H1 (cell line): Measurements from ENCODE around the gene LTB. TPM values are rescaled to one million over a fixed set of nuclear protein-coding genes. Genes with fewer than 3 reads are reported as not detected.
A peak's percentile ranks its signal among the peaks of the same experiment; 100 is the strongest.

Source experiments
- CTCF ChIA-PET: fragments of 300-600 bp; sonication (Branson Sonifier 250); formaldehyde crosslinking; loops from one replicate; lab custom pipeline; 2021; ENCODE audit not compliant: partially characterized antibody; lab: Charles Lee
- POLR2A ChIA-PET: fragments of 300-600 bp; sonication (Branson Sonifier 250); formaldehyde crosslinking; loops from one replicate; lab custom pipeline; 2021; ENCODE audit warnings: inconsistent platforms; ENCODE audit not compliant: partially characterized antibody; lab: Charles Lee
- DNase-seq, 2 experiments: peaks; one replicate each; pipeline versions ENCODE4 v3.0.0 to v3.0.0-alpha.2; 2010 to 2022; ENCODE audit warnings: low spot score in 2 of 2, low read depth in 1 of 2, mixed read lengths in 1 of 2
- FAIRE-seq: peaks from 2 replicates; lab custom pipeline; 2011; peaks lifted over from hg19 to GRCh38; lab: Jason Lieb, UNC
- H2AFZ ChIP-seq: 2 replicates; pipeline ENCODE4 v1.8.1; 2012; ENCODE audit warnings: low read length, inconsistent platforms
- H2AK5ac ChIP-seq: 2 replicates; pipeline ENCODE4 v1.6.1; 2013; ENCODE audit warnings: low read depth, low read length
- H2BK120ac ChIP-seq: replicated peaks from 2 replicates; pipeline ENCODE3; 2013; ENCODE audit warnings: low read depth, low read length, inconsistent platforms
- H2BK12ac ChIP-seq: 2 replicates; pipeline ENCODE4 v1.6.1; 2013; ENCODE audit warnings: low read depth, low read length
- H2BK15ac ChIP-seq: 2 replicates; pipeline ENCODE4 v1.6.1; 2013; ENCODE audit warnings: low read length
- H2BK20ac ChIP-seq: 2 replicates; pipeline ENCODE4 v1.6.1; 2013; ENCODE audit warnings: low read length
- H2BK5ac ChIP-seq: 2 replicates; pipeline ENCODE4 v1.6.1; 2013; ENCODE audit warnings: low read depth, low read length
- H3K14ac ChIP-seq: 2 replicates; pipeline ENCODE4 v1.6.1; 2013; ENCODE audit warnings: inconsistent platforms; ENCODE audit not compliant: insufficient read length
- H3K18ac ChIP-seq: 2 replicates; pipeline ENCODE4 v1.6.1; 2013; ENCODE audit warnings: low read length; ENCODE audit errors: extremely low read depth
- H3K23ac ChIP-seq: 2 replicates; pipeline ENCODE4 v1.6.1; 2013; ENCODE audit warnings: inconsistent platforms; ENCODE audit not compliant: insufficient read length
- H3K23me2 ChIP-seq: 2 replicates; pipeline ENCODE4 v1.6.1; 2013; ENCODE audit warnings: low read depth, low read length
- H3K27ac ChIP-seq: 2 replicates; pipeline ENCODE4 v1.6.1; 2011; ENCODE audit warnings: low read depth, low read length, inconsistent platforms
- H3K27me3 ChIP-seq, 4 experiments: replicated peaks in 1 of 4; 1 replicate in 1 of 4; 2 replicates in 3 of 4; pipeline versions ENCODE4 v1.6.1 to v1.8.1; 2011 to 2013; ENCODE audit warnings: low read length in 3 of 4, mild to moderate bottlenecking in 3 of 4, inconsistent platforms in 2 of 4, mixed read lengths in 2 of 4, moderate library complexity in 1 of 4; ENCODE audit not compliant: control insufficient read depth in 3 of 4, insufficient read depth in 3 of 4; ENCODE audit errors: extremely low read depth in 1 of 4
- H3K36me3 ChIP-seq, 4 experiments: 2 replicates each; pipeline versions ENCODE4 v1.6.1 to v1.8.1; 2011 to 2013; ENCODE audit warnings: mild to moderate bottlenecking in 4 of 4, low read length in 3 of 4, moderate library complexity in 2 of 4, control low read depth in 1 of 4, inconsistent platforms in 1 of 4; ENCODE audit not compliant: insufficient read depth in 4 of 4, control insufficient read depth in 2 of 4
- H3K4ac ChIP-seq: replicated peaks from 2 replicates; pipeline ENCODE3; 2013; ENCODE audit warnings: low read length, low read depth, mixed read lengths, inconsistent platforms; ENCODE audit not compliant: insufficient read length
- H3K4me1 ChIP-seq, 4 experiments: replicated peaks in 1 of 4; 1 replicate in 1 of 4; 2 replicates in 3 of 4; pipeline versions ENCODE4 v1.6.1 to v1.8.1; 2011 to 2013; ENCODE audit warnings: low read length in 3 of 4, inconsistent platforms in 2 of 4, mixed read lengths in 1 of 4; ENCODE audit not compliant: insufficient read depth in 4 of 4, control insufficient read depth in 3 of 4
- H3K4me2 ChIP-seq, 2 experiments: 2 replicates each; pipeline versions ENCODE4 v1.6.1 to v1.8.1; 2011 to 2013; ENCODE audit warnings: low read depth in 2 of 2, low read length in 2 of 2, control low read depth in 1 of 2, inconsistent platforms in 1 of 2, mild to moderate bottlenecking in 1 of 2; ENCODE audit not compliant: insufficient read depth in 1 of 2
- H3K4me3 ChIP-seq, 4 experiments: fragments of 200-600, 300-600 bp in 1 of 4; sonication (generic), shearing (Covaris generic), sonication (Bioruptor Twin) in 1 of 4; 2 replicates each; pipeline versions ENCODE4 v1.5.1 to v1.8.1; 2011 to 2016; ENCODE audit warnings: low read length in 4 of 4, low read depth in 3 of 4, control low read depth in 2 of 4, inconsistent platforms in 2 of 4, mild to moderate bottlenecking in 2 of 4, mixed read lengths in 1 of 4, moderate library complexity in 1 of 4; ENCODE audit not compliant: insufficient read depth in 2 of 4; ENCODE audit errors: extremely low read depth in 1 of 4
- H3K56ac ChIP-seq: replicated peaks from 2 replicates; pipeline ENCODE3; 2013; ENCODE audit warnings: low read depth, mild to moderate bottlenecking, mixed read lengths, low read length, inconsistent platforms; ENCODE audit not compliant: insufficient read length
- H3K79me1 ChIP-seq: 2 replicates; pipeline ENCODE4 v1.6.1; 2013; ENCODE audit warnings: low read depth, low read length, control low read depth
- H3K79me2 ChIP-seq, 2 experiments: 2 replicates each; pipeline versions ENCODE4 v1.6.1 to v1.8.1; 2012 to 2013; ENCODE audit warnings: low read length in 2 of 2, mild to moderate bottlenecking in 2 of 2, inconsistent platforms in 1 of 2; ENCODE audit not compliant: insufficient read depth in 2 of 2, control insufficient read depth in 1 of 2
- H3K9ac ChIP-seq, 4 experiments: replicated peaks in 1 of 4; 1 replicate in 1 of 4; 2 replicates in 3 of 4; pipeline versions ENCODE4 v1.6.1 to v1.8.1; 2011 to 2013; ENCODE audit warnings: low read depth in 3 of 4, low read length in 3 of 4, control low read depth in 2 of 4, mild to moderate bottlenecking in 2 of 4, moderate library complexity in 2 of 4, inconsistent platforms in 1 of 4; ENCODE audit errors: extremely low read depth in 1 of 4
- H3K9me3 ChIP-seq, 2 experiments: 2 replicates each; pipeline versions ENCODE4 v1.6.1 to v1.8.1; 2012 to 2013; ENCODE audit warnings: mild to moderate bottlenecking in 2 of 2, moderate library complexity in 2 of 2, control low read depth in 1 of 2, inconsistent platforms in 1 of 2, low read depth in 1 of 2, low read length in 1 of 2, mixed read lengths in 1 of 2; ENCODE audit not compliant: insufficient read depth in 2 of 2
- H4K20me1 ChIP-seq, 2 experiments: replicated peaks in 1 of 2; 2 replicates each; pipeline versions ENCODE3 to v1.8.1; 2011 to 2013; ENCODE audit warnings: inconsistent platforms in 2 of 2, low read length in 2 of 2, mild to moderate bottlenecking in 1 of 2; ENCODE audit not compliant: insufficient read depth in 2 of 2, control insufficient read depth in 1 of 2
- H4K5ac ChIP-seq: 2 replicates; pipeline ENCODE4 v1.6.1; 2013; ENCODE audit warnings: low read length, low read depth, mixed read lengths, inconsistent platforms; ENCODE audit not compliant: insufficient read length
- H4K8ac ChIP-seq: 2 replicates; pipeline ENCODE4 v1.8.0; 2013; ENCODE audit warnings: mild to moderate bottlenecking, moderate library complexity, low read length, inconsistent platforms; ENCODE audit not compliant: insufficient read depth; ENCODE audit errors: extremely low read depth
- H4K91ac ChIP-seq: replicated peaks from 2 replicates; pipeline ENCODE3; 2013; ENCODE audit warnings: low read length, mixed read lengths, inconsistent platforms; ENCODE audit not compliant: insufficient read length
- FOSL1 ChIP-seq: IDR thresholded peaks from 2 replicates; pipeline ENCODE4 v1.6.1; 2011; ENCODE audit warnings: mild to moderate bottlenecking, low read depth, low read length, moderate library complexity; ENCODE audit not compliant: insufficient read depth
- POLR2A ChIP-seq, 2 experiments: IDR thresholded peaks; 1 replicate in 1 of 2; 2 replicates in 1 of 2; pipeline ENCODE4 v1.6.1; 2011; ENCODE audit warnings: low read depth in 2 of 2, low read length in 2 of 2, mild to moderate bottlenecking in 2 of 2; ENCODE audit errors: control extremely low read depth in 1 of 2
- WGBS, 2 experiments: shearing (Covaris generic) in 1 of 2; methylation state at CpG; one replicate each; pipeline versions ENCODE4 v1.1.6 to v1.1.7; 2013 to 2015; ENCODE audit warnings: low lambda C conversion rate in 2 of 2, mixed read lengths in 2 of 2, inconsistent platforms in 1 of 2, low coverage in 1 of 2, missing lambda C conversion rate in 1 of 2; ENCODE audit not compliant: insufficient replicate concordance in 2 of 2, insufficient coverage in 1 of 2, insufficient read length in 1 of 2; ENCODE audit errors: extremely low coverage in 1 of 2, missing lambda C conversion rate in 1 of 2; 5-methylcytosine and 5-hydroxymethylcytosine counted together
- polyA plus RNA-seq, 7 experiments: library from polyadenylated mRNA; depleted of rRNA in 3 of 7; stranded (reverse) in 5 of 7; unstranded in 2 of 7; fragments of >200 nt in 5 of 7; fragments of 200-250 nt in 2 of 7; gene quantifications; 1 replicate in 5 of 7; 2 replicates in 1 of 7; 4 replicates in 1 of 7; pipeline versions ENCODE4 v1.2.1 to v1.2.3, GENCODE V29; 2011 to 2013; ENCODE audit warnings: missing spikeins in 2 of 7, mixed read lengths in 2 of 7
- total RNA-seq: library from RNA; stranded (reverse); fragmentation: NEBNext Ultra II Directional; extraction: Animal tissue kit (Norgen Biotek cat#: 25700); gene quantifications from 2 replicates; pipeline ENCODE4 v1.2.1, GENCODE V29; 2021

Gene LTB
- total and polyA plus RNA-seq, 2 of the 8 experiments (the other 6 are each of a cell fraction or from before 2014, with no cell fraction given): 0.43 to 0.47 TPM

- H4K5ac ChIP-seq: no peak overlapping the region
- no peak overlapping the region for H2BK12ac ChIP-seq
- H3K23ac ChIP-seq: no peak overlapping the region
- H4K20me1 ChIP-seq: peaks cover 37 to 41% of the 10 kb centered on the region in 2 experiments
- H3K4me3 ChIP-seq: no peak overlapping the region
- peaks cover 1 to 5% (median 4%) of the 10 kb centered on the region in 4 experiments; a peak in 4 of 7 replicates for H3K4me1 ChIP-seq
- H3K4me2 ChIP-seq: no peak overlapping the region
- DNase-seq: no peak
- no peaks in the 10 kb centered on the region for H3K9me3 ChIP-seq
- CTCF ChIA-PET: interaction anchor here (0.6 kb wide), 1 partner anchor 40 kb away, joined by 3 read pairs; no protein-coding TSS in a partner anchor
- TF ChIP-seq POLR2A (IDR thresholded peaks at IDR 0.05; ENCODE audit: control extremely low read depth in 1 of 2, low read depth in 2 of 2, low read length in 2 of 2) (peak; percentile 24 to 64; a peak in 2 of 3 replicates), FOSL1 (no peak)
- WGBS, 2 experiments: 95% methylated on average over 1 of the region's 1 CpG; no CpG with 5 or more reads in 1 of the 2 experiments
- H2BK5ac ChIP-seq: no peak overlapping the region
- H3K36me3 ChIP-seq: peaks cover 70 to 93% (median 81%) of the 10 kb centered on the region in 4 experiments
- FAIRE-seq: no peak
- H3K27me3 ChIP-seq: no peaks in the 10 kb centered on the region
- no peak overlapping the region for H4K8ac ChIP-seq
- H3K23me2 ChIP-seq: no peaks in the 10 kb centered on the region
- no peak overlapping the region for H2AK5ac ChIP-seq
- H2AFZ ChIP-seq: no peak overlapping the region
- H3K14ac ChIP-seq: no peak overlapping the region
- H3K18ac ChIP-seq: no peak overlapping the region
- H2BK120ac ChIP-seq: no peak overlapping the region
- no peak overlapping the region for H2BK15ac ChIP-seq
- no peak overlapping the region for H3K9ac ChIP-seq
- peaks cover 10% of the 10 kb centered on the region; the same call in 1 of the 2 replicates for H3K79me1 ChIP-seq
- H3K27ac ChIP-seq: no peak overlapping the region
- H4K91ac ChIP-seq: no peak overlapping the region
- POLR2A ChIA-PET: interaction anchor here (0.6 to 18.4 kb wide), 12 partner anchors 3 to 119 kb away, joined by 3 to 428 read pairs (median 4); partner anchors contain the start of genes ATP6V1G2, BAG6, DDX39B and MCCD1
- peaks cover 4 to 39% of the 10 kb centered on the region in 2 experiments; a peak in 3 of 4 replicates for H3K79me2 ChIP-seq
- no peak overlapping the region for H3K56ac ChIP-seq
- no peak overlapping the region for H3K4ac ChIP-seq
- no peak overlapping the region for H2BK20ac ChIP-seq
Measured at GRCh38 chr6:31533455-31533841, 48.8 kb downstream of the LTB start.
